GM12878 (cell line): Measurements from ENCODE around the gene CPVL. TPM values are rescaled to one million over a fixed set of nuclear protein-coding genes. Genes with fewer than 3 reads are reported as not detected.

ENCODE experiments used
- CBX5 ChIP-seq: sonication (generic); IDR thresholded peaks from 2 replicates; pipeline ENCODE4 v1.6.1; 2016; ENCODE audit warnings: low read depth, moderate library complexity, mild to moderate bottlenecking, inconsistent platforms
- CREB1 ChIP-seq: IDR thresholded peaks from 2 replicates; pipeline ENCODE4 v1.6.1; 2012; ENCODE audit warnings: low read depth, mild to moderate bottlenecking, inconsistent platforms
- CUX1 ChIP-seq: IDR thresholded peaks from 2 replicates; pipeline ENCODE4 v1.6.1; 2012; ENCODE audit warnings: improper control_type of control experiment, low read depth, low read length; ENCODE audit not compliant: insufficient replicate concordance
- IRF3 ChIP-seq: fragments of 450-650 bp; IDR thresholded peaks from 2 replicates; pipeline ENCODE4 v1.6.1; 2014; ENCODE audit warnings: mild to moderate bottlenecking
- KLF5 ChIP-seq: fragments of 450-650 bp; IDR thresholded peaks from 2 replicates; pipeline ENCODE4 v1.6.1; 2014; ENCODE audit warnings: mild to moderate bottlenecking; ENCODE audit not compliant: partially characterized antibody
- MEF2B ChIP-seq: fragments of 450-650 bp; IDR thresholded peaks from 2 replicates; pipeline ENCODE4 v1.6.1; 2018; ENCODE audit warnings: mild to moderate bottlenecking, moderate library complexity; ENCODE audit not compliant: partially characterized antibody, poor library complexity, severe bottlenecking
- NR2F1 ChIP-seq: fragments of 450-650 bp; conservative IDR thresholded peaks from 2 replicates; pipeline ENCODE4 v1.6.1; 2017; ENCODE audit warnings: mild to moderate bottlenecking
- POLR2AphosphoS2 ChIP-seq: IDR thresholded peaks from 2 replicates; pipeline ENCODE4 v1.6.1; 2011; ENCODE audit warnings: low read depth, mild to moderate bottlenecking, low read length, improper control_type of control experiment, moderate library complexity
- RB1 ChIP-seq: fragments of 450-650 bp; formaldehyde crosslinking; IDR thresholded peaks from 2 replicates; pipeline ENCODE4 v1.6.1; 2017; ENCODE audit warnings: mild to moderate bottlenecking, borderline replicate concordance
- RELA ChIP-seq: fragments of 450-650 bp; IDR thresholded peaks from 2 replicates; pipeline ENCODE4 v1.8.0; 2014; ENCODE audit warnings: borderline replicate concordance; ENCODE audit not compliant: partially characterized antibody
- USF1 ChIP-seq: IDR thresholded peaks from 2 replicates; pipeline ENCODE4 v1.6.1; 2011; ENCODE audit warnings: borderline replicate concordance, low read depth, mild to moderate bottlenecking, moderate library complexity, mixed read lengths, low read length; ENCODE audit not compliant: insufficient read depth; ENCODE audit errors: extremely low read length
- YBX1 ChIP-seq: fragments of 450-650 bp; IDR thresholded peaks from 2 replicates; pipeline ENCODE4 v1.6.1; 2016; ENCODE audit warnings: antibody characterized with exemption
- ZBTB4 ChIP-seq: fragments of 450-650 bp; formaldehyde crosslinking; IDR thresholded peaks from 2 replicates; pipeline ENCODE4 v1.4.0; 2022; ENCODE audit warnings: mild to moderate bottlenecking, moderate library complexity
- ZZZ3 ChIP-seq: IDR thresholded peaks from 2 replicates; pipeline ENCODE4 v1.6.1; 2011; ENCODE audit warnings: low read depth; ENCODE audit not compliant: control insufficient read depth, insufficient read length
- polyA plus RNA-seq, 11 experiments: library from polyadenylated mRNA; depleted of rRNA in 4 of 11; unstranded in 6 of 11; stranded (reverse) in 5 of 11; fragments of >200 nt; fragmentation: Nextera tagmentation in 4 of 11; fragmentation: Illumina TruSeq in 1 of 11; extraction: Ambion mirVana in 4 of 11; extraction: Trizol in 1 of 11; gene quantifications; 1 replicate in 1 of 11; 2 replicates in 10 of 11; pipeline versions ENCODE4 v1.2.1 to v1.2.3, GENCODE V29; 2011 to 2016; ENCODE audit warnings: inconsistent platforms in 2 of 11, missing spikeins in 2 of 11, low read depth in 1 of 11
- total RNA-seq, 4 experiments: library from RNA; depleted of rRNA in 3 of 4; stranded (reverse); fragments of >200 nt in 3 of 4; fragmentation: Illumina TruSeq in 1 of 4; extraction: Trizol in 1 of 4; gene quantifications; 2 replicates each; pipeline versions ENCODE4 v1.2.1 to v1.2.3, GENCODE V29; 2013 to 2021

Gene CPVL
- total and polyA plus RNA-seq, 10 of the 15 experiments (the other 5 are each of a cell fraction or from before 2014, with no cell fraction given) = 0.59 TPM; not detected in 9

- TF ChIP-seq CUX1 (no peak), NR2F1 (no peak), ZBTB4 (CRISPR knock-in tag) (no peak), YBX1 (no peak), ZZZ3 (no peak), KLF5 (no peak), USF1 (no peak), MEF2B (no peak), CBX5 (no peak), RB1 (no peak), RELA (no peak), IRF3 (no peak), POLR2AphosphoS2 (no peak), CREB1 (no peak)
These were observed 132.4 kb downstream of the CPVL start (continued) for GRCh38 chr7:29013931-29014330.
